ENCODE measurements around the gene APCDD1L.

Gene APCDD1L

DNA sequence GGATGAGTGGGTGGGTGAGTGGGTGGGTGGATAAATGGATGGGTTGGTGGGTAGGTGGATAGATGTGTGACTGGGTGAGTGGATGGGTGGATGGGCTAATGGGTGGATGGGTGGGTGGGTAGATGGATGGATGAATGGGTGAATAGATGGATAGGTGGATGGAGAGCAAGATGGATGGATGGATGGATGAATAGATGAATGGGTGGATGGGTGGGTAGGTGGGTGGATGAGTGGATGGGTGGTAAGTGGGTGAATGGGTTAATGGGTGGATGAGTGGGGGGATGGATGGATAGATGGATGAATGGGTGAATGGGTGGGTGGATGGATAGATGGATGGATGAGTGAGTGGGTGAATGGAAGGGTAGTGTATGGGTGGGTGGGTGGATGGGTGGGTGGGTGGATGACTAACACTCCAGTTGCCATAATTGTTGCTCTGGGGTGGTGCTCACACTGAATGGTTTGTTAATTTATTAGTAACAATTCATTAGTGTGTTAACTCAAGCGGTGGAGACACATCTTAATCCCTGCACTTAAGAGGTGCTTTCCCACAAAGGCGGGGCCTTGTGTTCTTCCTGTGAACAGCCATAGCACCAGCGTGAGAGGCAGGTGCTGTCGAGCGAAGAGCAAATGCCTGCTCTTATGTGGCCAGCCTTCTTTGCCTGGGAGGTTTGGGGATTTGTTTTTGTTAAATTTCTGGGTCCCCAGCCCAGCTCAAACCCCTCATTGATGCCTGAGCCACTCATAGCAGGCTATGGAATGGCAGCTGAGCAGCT is 4.9 kb upstream of the APCDD1L start:
- Histone ChIP-seq H2AFZ (ENCODE audit: low read length) (no peak overlapping the region), H3K9me2 (ENCODE audit: low read depth, low read length) (no peaks in the 10 kb centered on the region), H3K27me3 (ENCODE audit: insufficient read depth, low read length) (no peaks in the 10 kb centered on the region), H3K79me2 (ENCODE audit: insufficient read depth, low read length) (no peaks in the 10 kb centered on the region), H3K4me1 (ENCODE audit: insufficient read depth, low read length, severe bottlenecking) (no peaks in the 10 kb centered on the region), H3F3A (ENCODE audit: insufficient read depth, low read length) (no peaks in the 10 kb centered on the region), H3K9me3 (ENCODE audit: low read length) (no peaks in the 10 kb centered on the region), H3K9ac (ENCODE audit: low read length) (no peak overlapping the region), H3K4me2 (ENCODE audit: low read length) (no peak overlapping the region), H4K20me1 (ENCODE audit: insufficient read depth, low read length) (no peaks in the 10 kb centered on the region), H3K36me3 (ENCODE audit: insufficient read depth, low read length) (no peaks in the 10 kb centered on the region), H3K4me3 (ENCODE audit: low read depth, low read length, poor library complexity, severe bottlenecking) (no peak overlapping the region), H3K27ac (ENCODE audit: low read depth, low read length, poor library complexity, severe bottlenecking) (no peak overlapping the region)
- TF ChIP-seq EZH2 (IDR thresholded peaks at IDR 0.05; ENCODE audit: borderline replicate concordance, low read length): no peak
- TF ChIP-seq, protein P1, sequence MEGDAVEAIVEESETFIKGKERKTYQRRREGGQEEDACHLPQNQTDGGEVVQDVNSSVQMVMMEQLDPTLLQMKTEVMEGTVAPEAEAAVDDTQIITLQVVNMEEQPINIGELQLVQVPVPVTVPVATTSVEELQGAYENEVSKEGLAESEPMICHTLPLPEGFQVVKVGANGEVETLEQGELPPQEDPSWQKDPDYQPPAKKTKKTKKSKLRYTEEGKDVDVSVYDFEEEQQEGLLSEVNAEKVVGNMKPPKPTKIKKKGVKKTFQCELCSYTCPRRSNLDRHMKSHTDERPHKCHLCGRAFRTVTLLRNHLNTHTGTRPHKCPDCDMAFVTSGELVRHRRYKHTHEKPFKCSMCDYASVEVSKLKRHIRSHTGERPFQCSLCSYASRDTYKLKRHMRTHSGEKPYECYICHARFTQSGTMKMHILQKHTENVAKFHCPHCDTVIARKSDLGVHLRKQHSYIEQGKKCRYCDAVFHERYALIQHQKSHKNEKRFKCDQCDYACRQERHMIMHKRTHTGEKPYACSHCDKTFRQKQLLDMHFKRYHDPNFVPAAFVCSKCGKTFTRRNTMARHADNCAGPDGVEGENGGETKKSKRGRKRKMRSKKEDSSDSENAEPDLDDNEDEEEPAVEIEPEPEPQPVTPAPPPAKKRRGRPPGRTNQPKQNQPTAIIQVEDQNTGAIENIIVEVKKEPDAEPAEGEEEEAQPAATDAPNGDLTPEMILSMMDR (IDR thresholded peaks at IDR 0.05; ENCODE audit: low read length): no peak

DNA sequence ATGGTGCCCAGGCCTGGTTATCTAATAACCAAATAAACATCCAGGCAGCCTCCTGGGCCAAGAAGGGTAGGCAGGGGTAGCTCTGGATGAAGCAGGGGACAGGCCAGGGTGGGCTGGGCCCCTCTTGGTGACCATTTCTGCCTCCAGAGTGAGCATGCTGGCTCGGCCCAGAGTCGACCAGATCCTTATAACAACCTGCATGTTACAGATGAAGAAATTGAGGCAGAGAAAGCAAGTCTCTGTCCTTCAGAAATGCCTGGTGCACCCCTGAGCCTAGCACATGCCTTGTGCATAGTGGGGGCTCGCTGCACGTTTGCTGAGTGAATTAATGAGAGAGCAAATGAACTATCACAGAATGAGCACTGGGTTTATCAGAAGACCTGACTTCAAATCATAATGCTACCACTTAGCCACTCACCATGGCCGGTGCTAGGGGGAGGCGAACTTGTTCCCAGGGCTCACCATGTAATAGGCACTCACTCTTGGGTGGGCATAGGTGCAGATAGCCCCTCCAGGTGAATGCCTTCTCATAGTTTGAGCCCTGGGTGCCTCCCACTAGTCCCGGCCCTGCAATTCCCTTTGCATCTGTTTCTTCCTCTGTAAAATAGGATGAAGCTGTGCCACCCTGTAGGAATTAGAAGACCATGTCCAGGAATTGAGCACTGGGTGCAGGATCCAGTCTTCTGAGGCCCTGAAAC is 3.8 kb upstream of the APCDD1L start:
- no peaks in the 10 kb centered on the region for H3K36me3 ChIP-seq (ENCODE audit: insufficient read depth, low read length)
- H3F3A ChIP-seq (ENCODE audit: insufficient read depth, low read length): no peaks in the 10 kb centered on the region
- no peaks in the 10 kb centered on the region for H3K9me3 ChIP-seq (ENCODE audit: low read length)
- H3K4me1 ChIP-seq (ENCODE audit: insufficient read depth, low read length, severe bottlenecking): no peaks in the 10 kb centered on the region
- H3K4me2 ChIP-seq (ENCODE audit: low read length): no peak overlapping the region
- no peak overlapping the region for H3K9ac ChIP-seq (ENCODE audit: low read length)
- H3K4me3 ChIP-seq (ENCODE audit: low read depth, low read length, poor library complexity, severe bottlenecking): no peak overlapping the region
- H2AFZ ChIP-seq (ENCODE audit: low read length): no peak overlapping the region
- no peak for TF ChIP-seq EZH2 (IDR thresholded peaks at IDR 0.05; ENCODE audit: borderline replicate concordance, low read length)
- TF ChIP-seq, protein P1 (IDR thresholded peaks at IDR 0.05; ENCODE audit: low read length): no peak
- H4K20me1 ChIP-seq (ENCODE audit: insufficient read depth, low read length): no peaks in the 10 kb centered on the region
- H3K27ac ChIP-seq (ENCODE audit: low read depth, low read length, poor library complexity, severe bottlenecking): no peak overlapping the region
- H3K9me2 ChIP-seq (ENCODE audit: low read depth, low read length): no peaks in the 10 kb centered on the region
- no peaks in the 10 kb centered on the region for H3K79me2 ChIP-seq (ENCODE audit: insufficient read depth, low read length)
- H3K27me3 ChIP-seq (ENCODE audit: insufficient read depth, low read length): no peaks in the 10 kb centered on the region

DNA sequence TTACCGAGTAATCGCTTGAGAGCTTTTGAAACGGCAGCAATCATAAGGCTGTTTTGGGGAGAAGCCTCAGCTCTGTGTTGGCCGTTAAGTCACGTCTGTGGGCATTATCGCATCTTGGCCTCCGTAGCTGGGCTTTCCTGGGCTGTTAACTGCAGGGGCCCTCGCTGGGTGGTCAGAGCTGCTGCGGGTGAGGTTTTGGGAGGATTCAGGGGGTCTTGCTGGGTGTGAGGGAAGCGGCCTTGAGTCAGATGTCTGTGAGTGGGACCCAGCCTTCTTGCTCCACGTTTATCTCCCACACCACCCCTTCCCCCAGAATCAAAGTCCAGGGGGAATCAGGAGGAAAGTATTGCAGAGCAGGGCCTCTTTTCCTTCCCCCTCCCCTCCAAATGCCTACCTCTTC is 3.2 kb upstream of the APCDD1L start:
- no peak overlapping the region for H3K27ac ChIP-seq (ENCODE audit: low read depth, low read length, poor library complexity, severe bottlenecking)
- no peaks in the 10 kb centered on the region for H3K9me3 ChIP-seq (ENCODE audit: low read length)
- no peak overlapping the region for H2AFZ ChIP-seq (ENCODE audit: low read length)
- no peaks in the 10 kb centered on the region for H3K27me3 ChIP-seq (ENCODE audit: insufficient read depth, low read length)
- H3K79me2 ChIP-seq (ENCODE audit: insufficient read depth, low read length): no peaks in the 10 kb centered on the region
- H3K9ac ChIP-seq (ENCODE audit: low read length): no peak overlapping the region
- no peaks in the 10 kb centered on the region for H3K9me2 ChIP-seq (ENCODE audit: low read depth, low read length)
- H3K4me3 ChIP-seq (ENCODE audit: low read depth, low read length, poor library complexity, severe bottlenecking): no peak overlapping the region
- no peaks in the 10 kb centered on the region for H3F3A ChIP-seq (ENCODE audit: insufficient read depth, low read length)
- H4K20me1 ChIP-seq (ENCODE audit: insufficient read depth, low read length): no peaks in the 10 kb centered on the region
- TF ChIP-seq, protein P1 (IDR thresholded peaks at IDR 0.05; ENCODE audit: low read length): no peak
- no peak for TF ChIP-seq EZH2 (IDR thresholded peaks at IDR 0.05; ENCODE audit: borderline replicate concordance, low read length)
- H3K4me2 ChIP-seq (ENCODE audit: low read length): no peak overlapping the region
- H3K4me1 ChIP-seq (ENCODE audit: insufficient read depth, low read length, severe bottlenecking): no peaks in the 10 kb centered on the region
- H3K36me3 ChIP-seq (ENCODE audit: insufficient read depth, low read length): no peaks in the 10 kb centered on the region
